GM12873 (cell line): ENCODE measurements around the gene ACSM2B.

Source experiments
- CTCF ChIP-seq: IDR thresholded peaks from 2 replicates; pipeline ENCODE4 v1.5.1; 2012; ENCODE audit warnings: low read depth, mild to moderate bottlenecking, moderate library complexity, low read length, control low read depth; ENCODE audit not compliant: insufficient read depth; ENCODE audit errors: missing control alignments

ACSM2B gene

DNA sequence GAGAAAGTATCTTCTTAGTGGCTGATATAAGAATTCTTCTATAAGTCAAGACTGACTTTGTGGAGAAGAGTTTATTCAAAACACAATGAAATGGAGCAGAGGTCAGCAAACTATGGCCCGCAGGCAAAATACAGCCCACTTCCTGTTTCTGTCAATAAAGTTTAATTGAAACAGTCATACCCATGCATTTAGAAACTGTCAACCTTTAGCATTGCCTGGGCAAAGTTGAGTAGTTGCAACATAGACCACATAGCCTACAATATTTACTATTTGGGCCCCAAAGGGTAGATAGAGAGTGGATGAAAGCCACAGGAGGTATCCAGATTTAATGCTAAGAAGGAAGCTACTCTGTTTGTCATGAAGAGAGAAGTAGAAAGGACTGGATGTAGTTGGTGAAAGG lies 38.0 kb downstream of the ACSM2B start:
- no peak for TF ChIP-seq CTCF

DNA sequence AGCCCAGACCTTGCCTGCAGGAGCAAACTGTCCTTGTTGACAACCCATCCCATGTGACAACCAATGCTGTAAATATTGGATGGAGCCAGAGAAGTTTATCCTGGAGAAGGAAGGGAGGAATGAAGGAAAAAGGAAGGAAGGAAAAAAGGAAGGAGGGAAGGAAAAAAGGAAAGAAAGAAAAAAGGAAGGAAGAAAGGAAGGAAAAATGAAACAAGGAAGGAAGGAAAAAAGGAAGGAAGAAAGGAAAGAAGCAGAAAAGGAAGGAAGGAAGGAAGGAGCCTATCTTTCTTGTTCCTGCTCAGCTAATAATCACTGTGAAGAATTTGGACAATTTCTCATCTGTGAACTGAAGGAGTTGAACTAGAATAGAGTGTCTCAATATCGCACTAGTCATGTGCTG lies 56.1 kb downstream of the ACSM2B start:
- TF ChIP-seq CTCF = no peak

GRCh38 chr16:20519231-20519630 lies 56.9 kb downstream of the ACSM2B start:
- no peak for TF ChIP-seq CTCF

- no peak for TF ChIP-seq CTCF
Observed at GRCh38 chr16:20517149-20517548, 59.0 kb downstream of the ACSM2B start.

DNA sequence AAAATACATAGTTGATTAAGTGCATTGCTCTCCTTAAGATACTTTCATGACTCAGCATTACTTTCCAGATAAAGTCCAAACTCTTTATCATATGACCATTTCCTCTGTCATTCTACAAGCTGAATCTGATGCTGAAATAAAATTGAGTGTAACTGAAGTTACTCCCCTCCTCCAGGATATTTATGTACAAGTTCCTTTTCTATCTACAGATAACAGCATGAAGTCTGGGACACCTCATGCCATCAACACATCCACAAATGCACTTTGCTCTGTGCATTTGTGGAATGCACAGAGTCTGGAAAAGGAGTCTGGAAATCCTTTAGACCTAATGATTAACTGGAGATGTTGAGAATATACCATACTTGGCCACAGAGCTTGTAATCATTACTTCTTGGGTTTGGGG lies 60.5 kb downstream of the ACSM2B start:
- TF ChIP-seq CTCF = no peak

- no peak for TF ChIP-seq CTCF
Observed at GRCh38 chr16:20510323-20510722, 65.8 kb downstream of the ACSM2B start.

- no peak for TF ChIP-seq CTCF
Observed at GRCh38 chr16:20507280-20507679, 68.9 kb downstream of the ACSM2B start.
